ENCODE data around the gene XKR8.
"Not testable (repeated sequence)": the region's sequence is repeated elsewhere in the genome, so short reads cannot be mapped to it uniquely, and the experiment has no call there.

XKR8 gene

GRCh38 chr1:27993241-27993640, 33.5 kb downstream of the XKR8 start:
- peak; percentile 38 for DNase-seq

GRCh38 chr1:27994060-27994459, 34.3 kb downstream of the XKR8 start:
- DNase-seq, result no peak

- DNase-seq, result not testable (repeated sequence)
Measured at GRCh38 chr1:27994526-27994925, 34.8 kb downstream of the XKR8 start.

- no peak for DNase-seq
Measured at GRCh38 chr1:27999055-27999454, 39.3 kb downstream of the XKR8 start.

- DNase-seq, result no peak
Measured at GRCh38 chr1:28002600-28002999, 42.8 kb downstream of the XKR8 start.

- not testable (repeated sequence) for DNase-seq
Measured at GRCh38 chr1:28003117-28003516, 43.3 kb downstream of the XKR8 start.

GRCh38 chr1:28010969-28011368, 51.2 kb downstream of the XKR8 start:
- no peak for DNase-seq

Measured in CD4-positive, alpha-beta T cell treated with Interleukin-17A for 1 hour (primary cell).